Right atrium auricular region (tissue), 2 donors: ENCODE results near the gene SLC15A3. TPM values are rescaled to one million over a fixed set of nuclear protein-coding genes. Genes with fewer than 3 reads are reported as not detected.

Experiments used
- DNase-seq: peaks from one replicate; pipeline ENCODE4 v3.0.0-alpha.2; 2019; ENCODE audit warnings: low spot score
- H3K27ac ChIP-seq, 2 donors: fragments of 200-600 bp; sonication (generic); 1 replicate in 1 of 2; 2 replicates in 1 of 2; pipeline ENCODE4 v1.5.1; 2016 to 2019
- H3K27me3 ChIP-seq, 2 donors: fragments of 200-600 bp; sonication (generic); one replicate each; pipeline versions ENCODE4 v1.5.1 to v1.6.0; 2017 to 2019
- H3K36me3 ChIP-seq: fragments of 200-600 bp; sonication (generic); one replicate; pipeline ENCODE4 v1.5.1; 2016
- H3K4me1 ChIP-seq, 2 donors: fragments of 200-600 bp; sonication (generic); one replicate each; pipeline versions ENCODE4 v1.5.1 to v1.6.0; 2017 to 2019
- H3K4me3 ChIP-seq, 2 donors: fragments of 200-600 bp; sonication (generic); 1 replicate in 1 of 2; 2 replicates in 1 of 2; pipeline ENCODE4 v1.5.1; 2017 to 2019; ENCODE audit warnings: mild to moderate bottlenecking in 1 of 2, moderate library complexity in 1 of 2
- H3K9me3 ChIP-seq, 2 donors: fragments of 200-600 bp; sonication (generic); one replicate each; pipeline ENCODE4 v1.5.1; 2019
- CTCF ChIP-seq, 2 donors: fragments of 200-600 bp; sonication (generic); IDR thresholded peaks; one replicate each; pipeline ENCODE4 v1.5.1; 2019; ENCODE audit warnings: antibody characterized with exemption in 2 of 2
- total RNA-seq, 2 donors: library from RNA; depleted of rRNA; stranded (reverse); fragments of >200 nt; gene quantifications; one replicate each; pipeline ENCODE4 v1.1.0, GENCODE V29; 2016

The SLC15A3 gene
- 10 to 100 TPM; 12.9 to 17.5 TPM for total RNA-seq

GRCh38 chr11:60951904-60952741 is at the start of gene SLC15A3:
Gene SLC15A3, minus strand, starts transcription at chr11:60952176. Its CDS starts 625 bp downstream, at chr11:60951551.
- peaks cover 0 to 21% of the 10 kb centered on the region in 2 donors for H3K4me1 ChIP-seq
- no peak for TF ChIP-seq CTCF (IDR thresholded peaks at IDR 0.05)
- peak within 1 kb of the TSS; percentile 81 to 86 for H3K27ac ChIP-seq
- H3K27me3 ChIP-seq = no peaks in the 10 kb centered on the region
- peak within 1 kb of the TSS; percentile 39 to 56 for H3K4me3 ChIP-seq
- no peaks in the 10 kb centered on the region for H3K9me3 ChIP-seq
- H3K36me3 ChIP-seq = no peaks in the 10 kb centered on the region
- peak; percentile 83 for DNase-seq

DNA sequence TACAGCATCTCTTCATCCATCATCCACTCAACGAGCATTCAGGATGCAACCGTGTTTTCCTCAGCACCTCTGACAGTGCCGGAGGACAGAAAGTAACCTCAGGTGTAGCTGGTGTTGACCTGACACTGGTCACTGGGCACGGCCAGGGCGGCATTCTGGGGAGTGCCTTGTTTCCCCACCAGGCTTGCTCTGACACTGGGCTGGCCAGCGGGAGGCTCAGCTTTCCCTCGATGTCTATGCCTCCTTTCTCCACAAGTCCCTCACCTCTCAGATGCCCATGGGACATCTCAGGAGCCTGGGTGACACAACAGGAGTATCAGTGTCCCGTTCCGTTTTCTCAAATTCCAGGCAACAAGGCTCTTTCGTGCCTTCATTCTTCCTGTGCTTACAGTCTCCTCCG is 48.5 kb upstream of the SLC15A3 start:
- DNase-seq = no peak
- Histone ChIP-seq H3K4me3 (no peak overlapping the region), H3K27ac (no peak overlapping the region), H3K36me3 (no peaks in the 10 kb centered on the region), H3K4me1 (peaks cover 0 to 15% of the 10 kb centered on the region in 2 donors), H3K27me3 (no peaks in the 10 kb centered on the region), H3K9me3 (no peaks in the 10 kb centered on the region)
- no peak for TF ChIP-seq CTCF (IDR thresholded peaks at IDR 0.05)

DNA sequence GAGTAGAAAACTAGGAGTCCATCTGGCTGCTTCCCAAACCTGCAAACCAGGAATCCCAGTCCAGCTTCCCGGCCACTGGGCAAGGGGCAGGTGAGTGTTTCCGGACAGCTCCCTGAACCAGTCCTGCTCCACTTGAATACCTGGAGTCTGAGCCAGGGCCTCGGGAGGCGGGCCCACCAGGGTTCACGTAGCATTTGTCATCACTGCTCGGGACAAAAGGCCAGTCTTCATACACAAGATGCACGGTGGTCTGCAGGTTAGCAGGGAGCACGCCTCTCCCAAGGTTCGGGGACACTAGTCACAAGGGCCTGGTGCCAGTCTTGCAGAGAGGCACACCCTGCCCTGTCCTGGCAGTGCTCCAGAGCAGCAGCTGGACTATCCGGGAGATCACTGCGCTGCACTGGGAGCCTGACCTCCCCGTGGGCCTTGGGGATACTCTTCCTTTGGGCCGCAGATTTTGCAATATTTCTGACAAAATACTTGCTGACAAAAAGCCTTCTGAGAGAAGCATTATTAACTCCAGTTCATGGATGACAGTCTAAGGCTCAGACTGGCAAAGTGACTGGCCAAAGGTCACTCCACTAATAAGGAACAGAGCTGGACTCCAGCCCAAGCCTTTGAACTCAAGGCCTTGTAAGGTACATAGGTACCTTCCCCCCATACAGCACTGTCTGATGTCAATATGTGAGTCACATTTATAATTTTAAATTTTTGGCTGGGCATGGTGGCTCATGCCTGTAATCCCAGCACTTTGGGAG is 44.6 kb upstream of the SLC15A3 start:
- no peak for TF ChIP-seq CTCF (IDR thresholded peaks at IDR 0.05)
- Histone ChIP-seq H3K4me1 (peaks cover 0 to 15% of the 10 kb centered on the region in 2 donors), H3K27me3 (no peaks in the 10 kb centered on the region), H3K4me3 (no peak overlapping the region), H3K9me3 (no peaks in the 10 kb centered on the region), H3K36me3 (no peaks in the 10 kb centered on the region), H3K27ac (no peak overlapping the region)
- no peak for DNase-seq

- no peaks in the 10 kb centered on the region for H3K36me3 ChIP-seq
- H3K4me3 ChIP-seq = no peak overlapping the region
- peak; percentile 60 for DNase-seq
- H3K4me1 ChIP-seq = peaks cover 0 to 15% of the 10 kb centered on the region in 2 donors
- H3K9me3 ChIP-seq = no peaks in the 10 kb centered on the region
- no peaks in the 10 kb centered on the region for H3K27me3 ChIP-seq
- no peak overlapping the region for H3K27ac ChIP-seq
- TF ChIP-seq CTCF (IDR thresholded peaks at IDR 0.05) = no peak
Measured at GRCh38 chr11:60995798-60996197, 43.8 kb upstream of the SLC15A3 start.

DNA sequence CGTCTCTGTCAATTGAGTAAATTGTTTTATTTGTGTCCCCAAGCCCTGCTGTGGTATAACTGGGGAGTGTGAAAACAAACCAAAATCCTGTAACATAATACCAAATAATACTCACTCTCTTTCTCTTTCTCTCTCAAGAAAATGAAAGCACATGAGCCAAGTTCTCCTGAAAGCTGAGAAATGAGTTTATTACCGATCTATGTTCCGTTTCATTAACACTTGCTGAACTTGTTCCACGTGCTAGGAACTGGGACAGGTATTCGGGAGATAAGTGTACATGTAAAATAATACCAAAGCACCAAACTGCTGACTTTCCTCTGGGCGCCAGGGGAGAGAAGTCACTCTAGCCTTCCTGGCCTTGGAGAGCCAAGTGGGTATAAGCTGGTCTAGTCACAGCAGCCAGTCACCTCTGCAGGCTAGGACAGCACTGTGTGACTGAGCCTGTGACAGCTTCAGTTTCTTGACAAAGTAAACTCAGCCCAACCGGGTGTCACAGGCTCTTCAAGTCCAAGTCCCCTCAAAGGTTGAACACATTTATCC is 42.6 kb upstream of the SLC15A3 start:
- Histone ChIP-seq H3K9me3 (no peaks in the 10 kb centered on the region), H3K4me1 (peaks cover 0 to 15% of the 10 kb centered on the region in 2 donors), H3K27ac (no peak overlapping the region), H3K4me3 (no peak overlapping the region), H3K27me3 (no peaks in the 10 kb centered on the region), H3K36me3 (no peaks in the 10 kb centered on the region)
- TF ChIP-seq CTCF (IDR thresholded peaks at IDR 0.05) = no peak
- no peak for DNase-seq
